Measurements from ENCODE around the gene ASIC2.

ASIC2 gene

DNA sequence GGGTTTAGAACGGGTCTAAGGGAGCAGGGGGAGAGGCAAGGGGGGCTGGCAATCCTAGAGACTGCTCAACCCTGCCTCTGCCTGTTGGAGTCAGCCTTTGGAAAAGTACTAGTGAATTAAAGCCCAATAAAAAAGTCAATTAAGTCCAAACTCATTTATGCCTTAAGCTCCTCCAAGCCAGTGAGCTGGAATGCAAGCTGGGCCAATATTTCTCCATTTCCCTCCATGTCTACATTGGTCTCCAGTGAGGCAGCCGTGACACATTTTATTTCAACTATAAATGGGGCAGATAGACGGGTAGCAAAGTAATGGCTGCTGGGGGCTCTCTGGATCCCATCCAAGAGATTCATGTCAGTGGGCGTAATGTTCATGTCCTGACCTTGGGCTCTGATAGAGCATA lies 157.4 kb downstream of the ASIC2 start:
- Histone ChIP-seq H3K4me1 (ENCODE audit: control insufficient read depth, insufficient read depth, low read length, unreplicated experiment) (no peaks in the 10 kb centered on the region), H3K4me3 (ENCODE audit: low read depth, low read length) (no peak overlapping the region), H3K36me3 (ENCODE audit: insufficient read depth, low read length) (no peaks in the 10 kb centered on the region), H3K27me3 (ENCODE audit: insufficient read depth, low read length) (peaks cover 21% of the 10 kb centered on the region), H3K79me2 (ENCODE audit: control insufficient read depth, insufficient read depth, low read length, unreplicated experiment) (no peaks in the 10 kb centered on the region), H3K27ac (ENCODE audit: low read depth, low read length) (no peak overlapping the region), H2AFZ (ENCODE audit: low read length, unreplicated experiment) (no peak overlapping the region)

DNA sequence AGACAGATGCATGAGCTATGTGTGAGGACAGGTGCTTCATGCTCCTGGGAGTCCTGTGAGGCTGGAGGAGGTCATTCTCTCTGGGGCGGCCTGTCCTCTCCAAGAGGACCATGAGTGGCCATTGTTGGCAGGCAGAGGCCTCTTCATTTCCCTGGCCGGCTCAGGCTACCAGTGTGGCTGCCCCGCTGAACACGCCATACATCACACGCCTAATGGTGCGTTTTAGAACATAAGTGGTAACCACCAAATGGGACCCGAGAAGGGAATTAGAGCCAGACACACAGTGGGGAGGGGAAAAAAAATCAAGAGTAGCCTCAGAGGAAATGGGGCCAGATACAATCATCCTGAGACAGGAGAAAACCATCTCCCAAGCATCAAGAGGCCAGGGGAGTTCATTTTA lies 161.5 kb downstream of the ASIC2 start:
- Histone ChIP-seq H3K27me3 (ENCODE audit: insufficient read depth, low read length) (peaks cover 13% of the 10 kb centered on the region), H2AFZ (ENCODE audit: low read length, unreplicated experiment) (no peak overlapping the region), H3K79me2 (ENCODE audit: control insufficient read depth, insufficient read depth, low read length, unreplicated experiment) (no peaks in the 10 kb centered on the region), H3K36me3 (ENCODE audit: insufficient read depth, low read length) (no peaks in the 10 kb centered on the region), H3K27ac (ENCODE audit: low read depth, low read length) (no peak overlapping the region), H3K4me3 (ENCODE audit: low read depth, low read length) (no peak overlapping the region), H3K4me1 (ENCODE audit: control insufficient read depth, insufficient read depth, low read length, unreplicated experiment) (no peaks in the 10 kb centered on the region)

DNA sequence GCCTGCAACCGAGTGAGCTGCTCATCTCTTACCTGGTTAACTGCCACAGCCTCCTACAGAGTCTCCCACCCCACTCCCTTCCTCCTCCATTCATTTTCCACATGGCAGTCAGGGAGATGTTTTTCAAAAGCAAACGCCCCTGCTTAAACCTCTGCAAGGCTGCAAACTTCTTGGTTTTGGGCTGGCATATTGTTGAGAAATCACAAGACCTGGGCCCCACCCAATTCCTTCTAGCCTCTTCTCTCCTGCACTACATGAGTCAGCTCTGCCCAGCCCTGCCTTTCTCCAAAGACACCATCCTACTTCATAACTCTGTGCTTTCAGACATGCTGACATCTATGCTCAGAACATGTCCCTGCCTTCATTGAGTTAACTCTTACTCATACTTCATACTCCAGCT lies 165.4 kb downstream of the ASIC2 start:
- Histone ChIP-seq H3K79me2 (ENCODE audit: control insufficient read depth, insufficient read depth, low read length, unreplicated experiment) (no peaks in the 10 kb centered on the region), H3K27me3 (ENCODE audit: insufficient read depth, low read length) (peaks cover 16% of the 10 kb centered on the region; the same call in 1 of the 2 replicates), H3K4me3 (ENCODE audit: low read depth, low read length) (no peak overlapping the region), H3K27ac (ENCODE audit: low read depth, low read length) (no peak overlapping the region), H3K36me3 (ENCODE audit: insufficient read depth, low read length) (no peaks in the 10 kb centered on the region), H2AFZ (ENCODE audit: low read length, unreplicated experiment) (no peak overlapping the region), H3K4me1 (ENCODE audit: control insufficient read depth, insufficient read depth, low read length, unreplicated experiment) (no peaks in the 10 kb centered on the region)

DNA sequence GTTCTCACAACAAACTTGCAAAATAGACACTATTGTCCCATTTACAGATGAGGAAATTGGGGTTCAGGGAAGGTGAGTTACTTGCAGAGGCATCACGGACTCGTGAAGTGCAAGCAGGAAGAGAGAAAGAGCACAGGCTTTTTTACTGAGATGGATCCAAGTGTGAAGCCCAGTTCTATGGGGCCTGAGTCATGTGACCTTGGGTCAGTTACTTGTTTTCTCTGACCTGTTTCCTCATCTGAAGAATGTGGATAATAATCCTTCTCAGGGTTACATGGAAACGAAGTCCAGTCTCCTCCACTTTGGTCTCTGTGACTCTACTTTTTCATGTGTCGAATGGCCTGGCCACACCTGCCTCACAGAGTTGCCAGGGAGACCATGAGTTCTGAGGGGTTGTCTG lies 167.0 kb downstream of the ASIC2 start:
- Histone ChIP-seq H3K27ac (ENCODE audit: low read depth, low read length) (no peak overlapping the region), H3K4me1 (ENCODE audit: control insufficient read depth, insufficient read depth, low read length, unreplicated experiment) (no peaks in the 10 kb centered on the region), H3K4me3 (ENCODE audit: low read depth, low read length) (no peak overlapping the region), H2AFZ (ENCODE audit: low read length, unreplicated experiment) (no peak overlapping the region), H3K27me3 (ENCODE audit: insufficient read depth, low read length) (peaks cover 20% of the 10 kb centered on the region; the same call in 1 of the 2 replicates), H3K36me3 (ENCODE audit: insufficient read depth, low read length) (no peaks in the 10 kb centered on the region), H3K79me2 (ENCODE audit: control insufficient read depth, insufficient read depth, low read length, unreplicated experiment) (no peaks in the 10 kb centered on the region)

DNA sequence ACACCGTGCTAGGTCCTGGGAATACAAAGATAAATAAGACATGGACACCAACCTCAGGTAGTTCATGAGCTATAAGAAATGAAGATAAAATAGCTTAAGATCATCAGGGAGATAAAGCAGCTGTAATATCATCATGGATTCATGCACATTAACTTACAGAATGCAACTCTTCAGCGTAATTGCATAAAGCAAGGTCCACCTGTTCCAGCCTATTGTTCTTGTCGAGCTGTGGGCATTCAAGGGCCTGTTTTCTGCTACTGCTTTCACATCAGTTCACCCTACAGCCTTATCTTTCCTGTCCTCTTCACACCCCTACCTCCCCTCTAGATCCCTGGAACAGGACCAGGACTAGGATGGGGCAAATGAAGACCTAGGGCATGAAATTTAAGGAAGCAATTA lies 167.5 kb downstream of the ASIC2 start:
- Histone ChIP-seq H2AFZ (ENCODE audit: low read length, unreplicated experiment) (no peak overlapping the region), H3K27me3 (ENCODE audit: insufficient read depth, low read length) (peaks cover 18% of the 10 kb centered on the region; the same call in 1 of the 2 replicates), H3K36me3 (ENCODE audit: insufficient read depth, low read length) (no peaks in the 10 kb centered on the region), H3K4me1 (ENCODE audit: control insufficient read depth, insufficient read depth, low read length, unreplicated experiment) (no peaks in the 10 kb centered on the region), H3K27ac (ENCODE audit: low read depth, low read length) (no peak overlapping the region), H3K79me2 (ENCODE audit: control insufficient read depth, insufficient read depth, low read length, unreplicated experiment) (no peaks in the 10 kb centered on the region), H3K4me3 (ENCODE audit: low read depth, low read length) (no peak overlapping the region)

DNA sequence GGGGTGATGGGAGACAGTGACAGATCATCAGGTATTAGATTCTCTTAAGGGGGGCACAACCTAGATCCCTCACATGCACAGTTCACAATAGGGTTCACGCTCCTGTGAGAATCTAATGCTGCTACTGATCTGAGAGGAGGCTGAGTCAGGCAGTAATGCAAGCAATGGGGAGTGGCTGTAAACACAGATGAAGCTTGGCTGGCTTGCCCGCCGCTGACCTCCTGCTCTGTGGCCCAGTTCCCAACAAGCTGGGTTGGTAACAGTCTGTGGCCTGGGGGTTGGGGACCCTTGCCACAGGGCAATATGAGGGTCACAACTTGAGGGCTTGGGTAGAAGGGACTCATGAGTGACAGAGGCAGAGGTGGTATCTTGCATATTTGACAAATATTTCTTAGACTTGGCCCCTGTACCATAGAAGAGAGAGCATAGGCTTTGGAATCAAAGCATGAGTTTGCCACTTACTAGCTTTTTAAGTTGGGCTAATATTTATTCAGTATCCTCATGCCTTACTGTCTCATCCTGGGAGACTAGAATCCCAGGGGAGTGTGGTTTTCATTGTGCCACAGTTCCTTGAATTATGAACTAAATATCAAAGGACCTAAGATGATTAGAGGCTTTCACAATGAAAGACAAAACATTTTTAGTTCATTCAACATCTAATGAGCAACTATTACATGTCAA lies 168.1 kb downstream of the ASIC2 start:
- Histone ChIP-seq H2AFZ (ENCODE audit: low read length, unreplicated experiment) (no peak overlapping the region), H3K79me2 (ENCODE audit: control insufficient read depth, insufficient read depth, low read length, unreplicated experiment) (no peaks in the 10 kb centered on the region), H3K4me1 (ENCODE audit: control insufficient read depth, insufficient read depth, low read length, unreplicated experiment) (no peaks in the 10 kb centered on the region), H3K27me3 (ENCODE audit: insufficient read depth, low read length) (peaks cover 20% of the 10 kb centered on the region; the same call in 1 of the 2 replicates), H3K36me3 (ENCODE audit: insufficient read depth, low read length) (no peaks in the 10 kb centered on the region), H3K27ac (ENCODE audit: low read depth, low read length) (no peak overlapping the region), H3K4me3 (ENCODE audit: low read depth, low read length) (no peak overlapping the region)

DNA sequence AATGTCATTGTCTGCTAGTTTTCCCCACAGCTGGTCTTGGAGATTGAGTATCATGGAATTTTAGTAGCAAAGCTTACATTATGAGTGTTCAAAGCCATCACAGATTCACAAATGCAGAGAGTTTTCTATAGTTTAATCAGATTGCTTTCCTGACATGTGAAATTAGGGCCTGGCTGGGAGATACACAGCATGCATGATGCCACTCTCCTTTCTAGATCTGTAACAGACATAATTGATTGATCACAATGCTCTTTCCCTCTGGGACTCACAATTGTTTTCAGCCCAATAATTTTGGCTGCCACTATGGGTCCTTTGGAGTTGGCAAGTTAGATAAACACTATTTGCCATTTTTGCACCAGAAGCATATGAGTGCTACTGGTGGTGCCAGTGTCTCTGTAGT lies 168.9 kb downstream of the ASIC2 start:
- no peaks in the 10 kb centered on the region for H3K4me1 ChIP-seq (ENCODE audit: control insufficient read depth, insufficient read depth, low read length, unreplicated experiment)
- no peaks in the 10 kb centered on the region for H3K79me2 ChIP-seq (ENCODE audit: control insufficient read depth, insufficient read depth, low read length, unreplicated experiment)
- H3K27me3 ChIP-seq (ENCODE audit: insufficient read depth, low read length): peaks cover 25% of the 10 kb centered on the region; the same call in 1 of the 2 replicates
- no peaks in the 10 kb centered on the region for H3K36me3 ChIP-seq (ENCODE audit: insufficient read depth, low read length)
- no peak overlapping the region for H3K4me3 ChIP-seq (ENCODE audit: low read depth, low read length)
- no peak overlapping the region for H2AFZ ChIP-seq (ENCODE audit: low read length, unreplicated experiment)
- no peak overlapping the region for H3K27ac ChIP-seq (ENCODE audit: low read depth, low read length)

DNA sequence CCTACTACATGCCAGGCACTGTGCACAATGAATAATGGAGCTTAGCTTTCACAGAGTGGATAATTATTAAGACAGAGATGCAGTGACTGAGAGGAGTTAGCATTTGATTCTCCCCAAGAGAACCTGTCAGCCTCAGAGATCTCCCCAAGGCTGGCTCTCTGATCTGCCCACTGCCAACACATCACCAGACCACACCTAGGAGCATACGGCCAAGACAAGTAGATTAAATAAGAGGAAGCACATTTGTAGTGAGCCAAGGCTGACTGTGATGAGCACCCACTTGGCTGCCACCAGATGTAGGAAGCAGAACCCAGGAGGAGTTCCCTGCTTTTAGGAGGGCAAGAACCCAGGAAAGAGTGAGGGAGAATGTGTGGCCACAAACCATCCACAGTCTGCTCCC lies 171.3 kb downstream of the ASIC2 start:
- peaks cover 28% of the 10 kb centered on the region for H3K27me3 ChIP-seq (ENCODE audit: insufficient read depth, low read length)
- H3K79me2 ChIP-seq (ENCODE audit: control insufficient read depth, insufficient read depth, low read length, unreplicated experiment): no peaks in the 10 kb centered on the region
- H2AFZ ChIP-seq (ENCODE audit: low read length, unreplicated experiment): no peak overlapping the region
- no peaks in the 10 kb centered on the region for H3K4me1 ChIP-seq (ENCODE audit: control insufficient read depth, insufficient read depth, low read length, unreplicated experiment)
- H3K4me3 ChIP-seq (ENCODE audit: low read depth, low read length): no peak overlapping the region
- no peaks in the 10 kb centered on the region for H3K36me3 ChIP-seq (ENCODE audit: insufficient read depth, low read length)
- H3K27ac ChIP-seq (ENCODE audit: low read depth, low read length): no peak overlapping the region

DNA sequence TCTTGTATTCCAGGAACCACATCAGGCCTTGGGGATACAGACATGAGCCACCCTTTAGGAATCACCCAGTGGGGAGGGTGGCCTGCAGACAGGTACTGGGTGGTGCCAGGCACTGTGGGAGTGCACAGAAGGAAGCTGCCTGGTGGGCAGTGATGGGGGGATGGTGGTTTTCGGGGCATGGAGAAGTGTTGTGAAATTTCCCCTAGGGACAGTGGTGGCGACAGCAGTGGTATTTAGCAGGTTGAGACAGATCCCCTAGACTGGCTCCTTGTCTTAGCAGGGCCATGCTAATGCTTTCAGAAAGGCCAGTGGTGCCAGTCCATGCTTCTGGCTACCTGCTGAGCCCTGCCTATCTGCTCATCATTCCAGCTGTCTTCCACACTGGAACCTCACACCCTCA lies 171.8 kb downstream of the ASIC2 start:
- H2AFZ ChIP-seq (ENCODE audit: low read length, unreplicated experiment): no peak overlapping the region
- H3K4me1 ChIP-seq (ENCODE audit: control insufficient read depth, insufficient read depth, low read length, unreplicated experiment): no peaks in the 10 kb centered on the region
- no peak overlapping the region for H3K4me3 ChIP-seq (ENCODE audit: low read depth, low read length)
- H3K79me2 ChIP-seq (ENCODE audit: control insufficient read depth, insufficient read depth, low read length, unreplicated experiment): no peaks in the 10 kb centered on the region
- H3K27ac ChIP-seq (ENCODE audit: low read depth, low read length): no peak overlapping the region
- H3K27me3 ChIP-seq (ENCODE audit: insufficient read depth, low read length): peaks cover 28% of the 10 kb centered on the region
- H3K36me3 ChIP-seq (ENCODE audit: insufficient read depth, low read length): no peaks in the 10 kb centered on the region

DNA sequence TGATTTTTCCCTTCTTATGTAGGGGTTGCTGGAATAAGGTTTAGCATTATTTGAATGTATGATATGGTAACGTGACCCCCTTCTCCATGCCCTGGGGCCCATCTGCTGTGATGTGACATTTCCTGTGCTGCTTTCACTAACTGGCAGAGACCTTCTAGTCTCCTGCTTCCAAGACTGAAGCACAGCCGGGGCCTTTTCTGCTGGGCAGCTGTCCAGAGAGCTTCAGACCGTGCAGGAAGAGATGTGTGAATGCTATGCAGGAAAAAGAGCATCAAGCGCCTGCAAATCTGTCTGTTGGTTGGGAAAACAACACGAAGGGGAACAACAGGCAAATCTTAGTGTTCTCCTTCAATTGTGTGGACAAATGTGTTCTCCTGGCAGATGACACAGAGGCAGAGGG lies 173.0 kb downstream of the ASIC2 start:
- no peak overlapping the region for H3K4me3 ChIP-seq (ENCODE audit: low read depth, low read length)
- no peaks in the 10 kb centered on the region for H3K79me2 ChIP-seq (ENCODE audit: control insufficient read depth, insufficient read depth, low read length, unreplicated experiment)
- H3K27ac ChIP-seq (ENCODE audit: low read depth, low read length): no peak overlapping the region
- no peak overlapping the region for H2AFZ ChIP-seq (ENCODE audit: low read length, unreplicated experiment)
- H3K36me3 ChIP-seq (ENCODE audit: insufficient read depth, low read length): no peaks in the 10 kb centered on the region
- H3K27me3 ChIP-seq (ENCODE audit: insufficient read depth, low read length): peaks cover 28% of the 10 kb centered on the region
- no peaks in the 10 kb centered on the region for H3K4me1 ChIP-seq (ENCODE audit: control insufficient read depth, insufficient read depth, low read length, unreplicated experiment)

DNA sequence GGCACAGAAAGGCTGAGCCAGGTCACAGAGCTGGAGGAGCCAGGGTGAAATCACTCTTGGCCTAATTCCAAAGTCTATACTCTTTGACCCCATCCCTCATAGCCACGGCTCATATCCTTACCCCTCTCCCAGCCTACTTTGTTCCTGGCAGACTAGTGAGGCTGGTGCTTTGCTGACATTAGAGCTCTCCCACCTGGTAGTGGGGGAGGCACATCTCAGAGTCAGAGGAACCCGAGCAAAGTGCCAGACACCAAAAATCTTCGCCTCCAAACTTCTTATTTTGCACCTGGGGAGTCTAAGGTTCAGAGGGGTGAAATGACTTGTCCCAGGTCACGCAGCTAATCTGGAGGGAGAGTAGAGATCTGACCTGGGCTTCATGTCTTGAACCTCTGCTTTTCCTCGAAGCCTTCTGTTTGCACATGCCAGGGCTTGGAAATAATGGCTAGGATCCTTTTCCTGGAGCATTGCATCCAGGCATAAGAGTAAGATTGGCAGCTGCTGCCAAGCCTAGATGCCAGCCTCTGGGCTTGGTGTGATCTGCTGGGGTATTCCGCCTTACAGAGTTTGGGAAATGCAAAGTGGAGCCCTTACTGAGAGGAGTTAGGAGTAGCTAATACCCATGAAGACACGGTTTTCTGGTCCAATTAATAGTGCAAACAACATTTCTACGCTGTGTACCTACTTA lies 174.6 kb downstream of the ASIC2 start:
- no peaks in the 10 kb centered on the region for H3K79me2 ChIP-seq (ENCODE audit: control insufficient read depth, insufficient read depth, low read length, unreplicated experiment)
- no peaks in the 10 kb centered on the region for H3K4me1 ChIP-seq (ENCODE audit: control insufficient read depth, insufficient read depth, low read length, unreplicated experiment)
- peaks cover 23% of the 10 kb centered on the region for H3K27me3 ChIP-seq (ENCODE audit: insufficient read depth, low read length)
- no peak overlapping the region for H2AFZ ChIP-seq (ENCODE audit: low read length, unreplicated experiment)
- no peak overlapping the region for H3K27ac ChIP-seq (ENCODE audit: low read depth, low read length)
- no peaks in the 10 kb centered on the region for H3K36me3 ChIP-seq (ENCODE audit: insufficient read depth, low read length)
- H3K4me3 ChIP-seq (ENCODE audit: low read depth, low read length): no peak overlapping the region

Measured in ACC112 (cell line).